ENCODE measurements around the gene TVP23C.

Gene TVP23C

DNA sequence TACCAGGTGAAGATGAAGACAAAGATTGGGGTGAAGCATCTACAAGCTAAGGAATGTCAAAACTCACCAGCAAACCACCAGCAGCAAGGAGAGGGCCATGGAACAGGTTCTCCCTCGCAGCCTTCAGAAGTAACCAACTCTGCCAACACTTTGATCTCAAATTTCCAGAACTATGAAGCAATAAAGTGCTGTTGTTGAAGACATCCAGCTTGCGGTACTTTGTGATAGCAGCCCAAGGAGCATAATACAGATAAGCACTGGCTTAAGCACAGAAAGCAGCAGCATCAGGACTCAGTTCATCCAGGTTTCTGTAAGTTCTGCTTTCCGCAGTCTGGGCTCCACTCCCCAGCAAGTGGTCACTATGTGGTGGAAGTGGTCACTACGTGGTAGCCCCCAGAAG, 79.9 kb downstream of the TVP23C start:
- no peaks in the 10 kb centered on the region for H3K36me3 ChIP-seq (ENCODE audit: control insufficient read depth, insufficient read depth, low read length)
- no peak overlapping the region for H3K4me3 ChIP-seq (ENCODE audit: insufficient read depth, low read depth, low read length, poor library complexity, severe bottlenecking)
- no peak overlapping the region for H3K27ac ChIP-seq (ENCODE audit: insufficient read depth, low read length, poor library complexity, severe bottlenecking)
- no peaks in the 10 kb centered on the region for H3K4me1 ChIP-seq (ENCODE audit: control insufficient read depth, insufficient read depth, low read length, poor library complexity, severe bottlenecking)
- no peaks in the 10 kb centered on the region for H3K27me3 ChIP-seq (replicated peaks; ENCODE audit: control insufficient read depth, insufficient read depth, low read length, poor library complexity, severe bottlenecking)
- no peaks in the 10 kb centered on the region for H3K9me3 ChIP-seq (ENCODE audit: control insufficient read depth, low read length)
- DNase-seq, result no peak

DNA sequence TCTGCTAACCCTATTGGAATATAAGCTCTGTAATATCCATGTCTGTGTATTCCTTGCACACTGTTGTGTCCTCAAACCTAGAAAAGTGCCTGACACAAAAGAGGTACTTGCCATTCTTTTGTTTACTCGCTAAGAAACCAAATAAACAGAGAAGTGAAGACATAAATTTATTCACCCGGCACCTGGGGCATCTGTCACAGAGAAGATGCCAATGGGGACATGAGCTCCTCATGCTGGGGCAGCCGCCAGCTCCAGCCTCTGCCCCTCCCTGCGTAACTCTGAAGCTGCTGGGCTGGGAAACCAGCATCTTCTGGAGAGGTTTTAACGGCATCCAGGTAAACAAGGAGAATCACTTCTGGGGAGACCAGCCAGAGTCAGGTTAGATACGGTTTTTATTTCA, 80.8 kb downstream of the TVP23C start:
- Histone ChIP-seq H3K4me1 (ENCODE audit: control insufficient read depth, insufficient read depth, low read length, poor library complexity, severe bottlenecking) (no peaks in the 10 kb centered on the region), H3K36me3 (ENCODE audit: control insufficient read depth, insufficient read depth, low read length) (no peaks in the 10 kb centered on the region), H3K27me3 (replicated peaks; ENCODE audit: control insufficient read depth, insufficient read depth, low read length, poor library complexity, severe bottlenecking) (no peaks in the 10 kb centered on the region), H3K4me3 (ENCODE audit: insufficient read depth, low read depth, low read length, poor library complexity, severe bottlenecking) (no peak overlapping the region), H3K9me3 (ENCODE audit: control insufficient read depth, low read length) (no peaks in the 10 kb centered on the region), H3K27ac (ENCODE audit: insufficient read depth, low read length, poor library complexity, severe bottlenecking) (no peak overlapping the region)
- DNase-seq, result no peak

- Histone ChIP-seq H3K4me1 (ENCODE audit: control insufficient read depth, insufficient read depth, low read length, poor library complexity, severe bottlenecking) (no peaks in the 10 kb centered on the region), H3K4me3 (ENCODE audit: insufficient read depth, low read depth, low read length, poor library complexity, severe bottlenecking) (no peak overlapping the region), H3K36me3 (ENCODE audit: control insufficient read depth, insufficient read depth, low read length) (no peaks in the 10 kb centered on the region), H3K27me3 (replicated peaks; ENCODE audit: control insufficient read depth, insufficient read depth, low read length, poor library complexity, severe bottlenecking) (no peaks in the 10 kb centered on the region), H3K27ac (ENCODE audit: insufficient read depth, low read length, poor library complexity, severe bottlenecking) (no peak overlapping the region), H3K9me3 (ENCODE audit: control insufficient read depth, low read length) (no peaks in the 10 kb centered on the region)
- no peak for DNase-seq
These were observed 81.8 kb downstream of the TVP23C start for GRCh38 chr17:15481481-15481880.

GRCh38 chr17:15480204-15480603, 83.1 kb downstream of the TVP23C start:
- Histone ChIP-seq H3K27me3 (replicated peaks; ENCODE audit: control insufficient read depth, insufficient read depth, low read length, poor library complexity, severe bottlenecking) (no peaks in the 10 kb centered on the region), H3K9me3 (ENCODE audit: control insufficient read depth, low read length) (no peaks in the 10 kb centered on the region), H3K36me3 (ENCODE audit: control insufficient read depth, insufficient read depth, low read length) (no peaks in the 10 kb centered on the region), H3K4me3 (ENCODE audit: insufficient read depth, low read depth, low read length, poor library complexity, severe bottlenecking) (no peak overlapping the region), H3K27ac (ENCODE audit: insufficient read depth, low read length, poor library complexity, severe bottlenecking) (no peak overlapping the region), H3K4me1 (ENCODE audit: control insufficient read depth, insufficient read depth, low read length, poor library complexity, severe bottlenecking) (no peaks in the 10 kb centered on the region)
- no peak for DNase-seq

- DNase-seq, result no peak
- no peak overlapping the region for H3K27ac ChIP-seq (ENCODE audit: insufficient read depth, low read length, poor library complexity, severe bottlenecking)
These were observed 83.6 kb downstream of the TVP23C start for GRCh38 chr17:15479703-15480102.

DNA sequence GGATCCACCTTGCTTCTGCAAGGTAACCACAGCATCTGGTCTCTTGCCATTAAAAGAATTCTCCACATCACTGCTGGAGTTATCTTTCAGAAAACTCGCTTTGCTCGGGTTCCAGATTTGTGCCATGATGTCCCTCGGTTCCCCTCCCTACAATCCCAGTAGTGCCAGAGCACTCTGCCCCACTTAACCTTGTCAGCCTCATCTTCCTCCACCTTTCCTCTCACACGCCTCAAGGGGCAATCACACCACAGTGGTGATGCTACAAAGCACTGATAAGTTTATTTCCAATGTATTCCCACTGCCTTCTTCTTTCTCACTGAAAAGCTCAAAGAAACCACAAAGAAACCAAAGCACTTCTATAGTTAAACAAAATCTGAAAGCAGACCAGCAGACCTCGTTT, 84.4 kb downstream of the TVP23C start:
- H3K36me3 ChIP-seq (ENCODE audit: control insufficient read depth, insufficient read depth, low read length), result no peaks in the 10 kb centered on the region
- H3K27me3 ChIP-seq (replicated peaks; ENCODE audit: control insufficient read depth, insufficient read depth, low read length, poor library complexity, severe bottlenecking), result no peaks in the 10 kb centered on the region
- no peak for DNase-seq
- no peak overlapping the region for H3K4me3 ChIP-seq (ENCODE audit: insufficient read depth, low read depth, low read length, poor library complexity, severe bottlenecking)
- H3K9me3 ChIP-seq (ENCODE audit: control insufficient read depth, low read length), result no peaks in the 10 kb centered on the region
- no peaks in the 10 kb centered on the region for H3K4me1 ChIP-seq (ENCODE audit: control insufficient read depth, insufficient read depth, low read length, poor library complexity, severe bottlenecking)
- H3K27ac ChIP-seq (ENCODE audit: insufficient read depth, low read length, poor library complexity, severe bottlenecking), result no peak overlapping the region

More at GRCh38 chr17:15479703-15480102, 83.6 kb downstream of the TVP23C start:
- Histone ChIP-seq H3K4me1 (ENCODE audit: control insufficient read depth, insufficient read depth, low read length, poor library complexity, severe bottlenecking) (no peaks in the 10 kb centered on the region), H3K36me3 (ENCODE audit: control insufficient read depth, insufficient read depth, low read length) (no peaks in the 10 kb centered on the region), H3K9me3 (ENCODE audit: control insufficient read depth, low read length) (no peaks in the 10 kb centered on the region), H3K27me3 (replicated peaks; ENCODE audit: control insufficient read depth, insufficient read depth, low read length, poor library complexity, severe bottlenecking) (no peaks in the 10 kb centered on the region), H3K4me3 (ENCODE audit: insufficient read depth, low read depth, low read length, poor library complexity, severe bottlenecking) (no peak overlapping the region)

DNA sequence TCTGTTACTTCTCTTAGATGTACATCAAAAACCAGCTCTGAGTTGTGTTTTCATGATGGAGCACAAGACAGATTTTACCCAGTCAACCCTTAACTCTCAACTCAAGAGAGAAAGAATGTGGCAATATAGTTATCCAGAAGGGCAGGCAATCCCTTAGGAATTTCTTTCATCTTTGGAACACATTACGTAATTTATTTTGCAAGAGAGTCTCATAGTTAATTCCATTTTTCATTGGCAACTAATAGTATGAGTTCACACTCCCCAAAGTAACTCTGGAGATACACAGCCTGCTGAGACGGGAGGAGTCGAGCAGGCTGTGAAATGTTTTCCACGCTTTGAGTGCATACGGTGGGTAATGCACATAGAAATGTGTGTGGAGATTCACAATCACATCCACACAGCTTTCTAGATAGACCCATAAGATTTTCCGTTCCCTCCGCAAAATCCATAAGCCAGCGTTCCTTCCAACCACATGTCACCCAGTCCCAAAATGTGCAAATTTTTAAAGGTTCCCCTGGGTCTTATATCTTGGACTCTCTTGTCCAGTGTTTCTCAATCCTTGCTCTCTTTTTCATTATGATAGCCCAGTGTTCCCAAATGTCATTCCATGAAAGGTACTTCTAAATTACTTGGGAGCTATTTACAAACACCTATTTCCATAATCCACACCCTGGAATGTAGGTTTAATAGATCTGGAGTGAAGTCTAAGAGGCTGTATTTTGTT, 87.5 kb downstream of the TVP23C start:
- no peak overlapping the region for H3K4me3 ChIP-seq (ENCODE audit: insufficient read depth, low read depth, low read length, poor library complexity, severe bottlenecking)

DNA sequence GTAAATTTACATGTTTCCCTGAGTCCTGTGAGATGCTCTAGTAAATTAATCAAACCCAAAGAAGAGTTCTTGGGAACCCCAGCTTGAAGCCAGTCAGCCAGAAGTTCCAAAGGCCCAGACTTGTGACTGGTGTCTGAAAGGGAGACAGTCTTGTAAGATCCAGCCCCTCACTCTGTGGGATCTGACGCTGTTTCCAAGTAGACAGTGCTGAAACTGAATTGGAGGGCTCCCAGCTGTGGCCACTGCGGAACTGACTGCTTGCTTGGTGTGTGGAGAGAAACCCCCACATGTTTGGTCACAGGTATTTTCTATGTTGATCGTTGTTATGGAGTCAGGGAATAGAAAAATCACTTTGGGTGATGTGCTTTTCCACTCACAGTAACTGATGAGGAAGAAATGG, 90.4 kb downstream of the TVP23C start:
- Histone ChIP-seq H3K4me3 (ENCODE audit: insufficient read depth, low read depth, low read length, poor library complexity, severe bottlenecking) (no peak overlapping the region), H3K27ac (ENCODE audit: insufficient read depth, low read length, poor library complexity, severe bottlenecking) (no peak overlapping the region), H3K4me1 (ENCODE audit: control insufficient read depth, insufficient read depth, low read length, poor library complexity, severe bottlenecking) (no peaks in the 10 kb centered on the region), H3K36me3 (ENCODE audit: control insufficient read depth, insufficient read depth, low read length) (no peaks in the 10 kb centered on the region), H3K9me3 (ENCODE audit: control insufficient read depth, low read length) (no peaks in the 10 kb centered on the region), H3K27me3 (replicated peaks; ENCODE audit: control insufficient read depth, insufficient read depth, low read length, poor library complexity, severe bottlenecking) (no peaks in the 10 kb centered on the region)
- no peak for DNase-seq

More for the DNA sequence above, 87.5 kb downstream of the TVP23C start:
- no peaks in the 10 kb centered on the region for H3K4me1 ChIP-seq (ENCODE audit: control insufficient read depth, insufficient read depth, low read length, poor library complexity, severe bottlenecking)
- DNase-seq, result no peak
- H3K36me3 ChIP-seq (ENCODE audit: control insufficient read depth, insufficient read depth, low read length), result no peaks in the 10 kb centered on the region
- no peak overlapping the region for H3K27ac ChIP-seq (ENCODE audit: insufficient read depth, low read length, poor library complexity, severe bottlenecking)
- no peaks in the 10 kb centered on the region for H3K9me3 ChIP-seq (ENCODE audit: control insufficient read depth, low read length)
- H3K27me3 ChIP-seq (replicated peaks; ENCODE audit: control insufficient read depth, insufficient read depth, low read length, poor library complexity, severe bottlenecking), result no peaks in the 10 kb centered on the region

DNA sequence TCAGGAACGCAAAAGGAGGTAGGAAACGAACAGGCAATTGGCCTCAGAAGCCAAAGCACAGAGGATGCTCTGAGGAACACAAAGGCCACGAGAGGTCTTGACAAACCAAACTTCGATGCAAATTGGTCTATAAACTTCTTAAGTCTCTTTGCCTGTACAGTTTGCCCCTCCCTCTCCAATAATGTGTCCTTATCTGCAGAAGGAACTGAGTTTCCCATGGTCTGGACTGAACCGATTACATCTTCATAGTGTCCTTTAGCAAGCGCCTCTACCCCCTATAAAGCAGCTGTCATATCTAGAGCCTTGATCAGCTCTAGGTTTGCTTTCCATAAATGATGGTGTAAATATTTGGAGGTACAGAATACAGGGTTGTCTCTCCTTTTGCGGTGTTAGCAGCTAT, 92.7 kb downstream of the TVP23C start:
- H3K9me3 ChIP-seq (ENCODE audit: control insufficient read depth, low read length), result no peaks in the 10 kb centered on the region
- no peaks in the 10 kb centered on the region for H3K36me3 ChIP-seq (ENCODE audit: control insufficient read depth, insufficient read depth, low read length)
- no peaks in the 10 kb centered on the region for H3K4me1 ChIP-seq (ENCODE audit: control insufficient read depth, insufficient read depth, low read length, poor library complexity, severe bottlenecking)
- DNase-seq, result no peak
- no peak overlapping the region for H3K27ac ChIP-seq (ENCODE audit: insufficient read depth, low read length, poor library complexity, severe bottlenecking)
- H3K4me3 ChIP-seq (ENCODE audit: insufficient read depth, low read depth, low read length, poor library complexity, severe bottlenecking), result no peak overlapping the region
- H3K27me3 ChIP-seq (replicated peaks; ENCODE audit: control insufficient read depth, insufficient read depth, low read length, poor library complexity, severe bottlenecking), result no peaks in the 10 kb centered on the region

DNA sequence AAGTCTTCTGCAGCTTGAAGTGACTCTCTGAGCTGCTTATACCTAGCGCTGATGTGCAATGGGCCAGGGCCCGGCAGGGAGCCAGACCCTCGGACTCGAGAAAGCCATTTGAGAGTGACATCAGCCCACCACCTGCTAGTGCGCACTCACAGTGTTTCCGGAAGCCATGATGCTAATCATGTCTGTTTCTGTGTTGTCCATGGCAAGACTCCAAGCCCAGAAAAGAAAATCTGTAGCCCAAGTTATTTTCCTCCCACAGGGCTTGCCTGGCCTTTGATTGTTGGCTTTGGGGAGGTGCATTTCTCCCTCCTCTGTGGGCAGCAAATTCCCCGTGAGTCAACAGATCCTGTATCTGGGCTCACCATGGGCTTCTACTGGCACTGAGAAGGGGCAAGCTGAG, 94.0 kb downstream of the TVP23C start:
- no peaks in the 10 kb centered on the region for H3K36me3 ChIP-seq (ENCODE audit: control insufficient read depth, insufficient read depth, low read length)
- H3K4me1 ChIP-seq (ENCODE audit: control insufficient read depth, insufficient read depth, low read length, poor library complexity, severe bottlenecking), result no peaks in the 10 kb centered on the region
- H3K27ac ChIP-seq (ENCODE audit: insufficient read depth, low read length, poor library complexity, severe bottlenecking), result no peak overlapping the region
- DNase-seq, result no peak
- H3K4me3 ChIP-seq (ENCODE audit: insufficient read depth, low read depth, low read length, poor library complexity, severe bottlenecking), result no peak overlapping the region
- no peaks in the 10 kb centered on the region for H3K9me3 ChIP-seq (ENCODE audit: control insufficient read depth, low read length)
- no peaks in the 10 kb centered on the region for H3K27me3 ChIP-seq (replicated peaks; ENCODE audit: control insufficient read depth, insufficient read depth, low read length, poor library complexity, severe bottlenecking)
